Hepatocyte (in vitro differentiated cells): ENCODE results near the gene CACNG5.

Experiments used
- EZH2 ChIP-seq: fragments of 200-600 bp; sonication (generic); IDR thresholded peaks from 2 replicates; pipeline ENCODE4 v1.6.1; 2016; ENCODE audit warnings: antibody characterized with exemption, mild to moderate bottlenecking, borderline replicate concordance
- EZH2phosphoT487 ChIP-seq: fragments of 200-600 bp; sonication (generic); IDR thresholded peaks from one replicate; pipeline ENCODE4 v1.6.1; 2018; ENCODE audit warnings: antibody characterized with exemption, mild to moderate bottlenecking, low read depth, moderate library complexity; ENCODE audit not compliant: unreplicated experiment, severe bottlenecking
- TF ChIP-seq, protein P1 (sequence below): fragments of 200-600 bp; sonication (generic); IDR thresholded peaks from 2 replicates; pipeline ENCODE4 v1.5.1; 2016; ENCODE audit warnings: antibody characterized with exemption, mild to moderate bottlenecking; ENCODE audit not compliant: poor library complexity

DNA sequence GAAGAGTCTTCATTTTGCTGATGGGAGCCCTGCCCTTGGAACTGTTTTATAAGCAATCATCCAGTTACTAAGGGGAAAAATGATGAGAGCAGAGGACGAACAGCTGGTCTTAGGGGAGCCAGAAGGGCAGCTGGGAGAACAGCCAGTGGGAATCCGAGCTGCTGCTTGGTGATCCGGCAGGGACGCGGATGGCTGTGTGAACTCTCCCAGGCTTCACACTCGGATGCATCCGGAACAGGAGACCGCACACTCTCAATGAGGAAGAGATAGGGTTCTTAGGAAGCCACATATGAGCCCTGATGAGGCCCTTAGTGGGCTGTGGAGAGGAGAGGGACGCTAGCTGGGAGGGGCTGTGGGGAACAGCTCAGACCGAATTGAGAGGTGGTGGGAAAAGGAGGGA is 5.0 kb upstream of the CACNG5 start:
- TF ChIP-seq, protein P1, sequence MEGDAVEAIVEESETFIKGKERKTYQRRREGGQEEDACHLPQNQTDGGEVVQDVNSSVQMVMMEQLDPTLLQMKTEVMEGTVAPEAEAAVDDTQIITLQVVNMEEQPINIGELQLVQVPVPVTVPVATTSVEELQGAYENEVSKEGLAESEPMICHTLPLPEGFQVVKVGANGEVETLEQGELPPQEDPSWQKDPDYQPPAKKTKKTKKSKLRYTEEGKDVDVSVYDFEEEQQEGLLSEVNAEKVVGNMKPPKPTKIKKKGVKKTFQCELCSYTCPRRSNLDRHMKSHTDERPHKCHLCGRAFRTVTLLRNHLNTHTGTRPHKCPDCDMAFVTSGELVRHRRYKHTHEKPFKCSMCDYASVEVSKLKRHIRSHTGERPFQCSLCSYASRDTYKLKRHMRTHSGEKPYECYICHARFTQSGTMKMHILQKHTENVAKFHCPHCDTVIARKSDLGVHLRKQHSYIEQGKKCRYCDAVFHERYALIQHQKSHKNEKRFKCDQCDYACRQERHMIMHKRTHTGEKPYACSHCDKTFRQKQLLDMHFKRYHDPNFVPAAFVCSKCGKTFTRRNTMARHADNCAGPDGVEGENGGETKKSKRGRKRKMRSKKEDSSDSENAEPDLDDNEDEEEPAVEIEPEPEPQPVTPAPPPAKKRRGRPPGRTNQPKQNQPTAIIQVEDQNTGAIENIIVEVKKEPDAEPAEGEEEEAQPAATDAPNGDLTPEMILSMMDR: no peak
- TF ChIP-seq EZH2 (no peak), EZH2phosphoT487 (no peak)
